AG09309 (cell line): ENCODE results near the gene NDUFS6.
"Not testable (repeated sequence)": the region's sequence is repeated elsewhere in the genome, so short reads cannot be mapped to it uniquely, and the experiment has no call there.

Experiments
- DNase-seq: peaks from one replicate; pipeline ENCODE4 v3.0.0-alpha.2; 2010; ENCODE audit warnings: low read depth
- H3K4me3 ChIP-seq: 2 replicates; pipeline ENCODE4 v1.5.1; 2011; ENCODE audit warnings: mild to moderate bottlenecking, low read depth, low read length, moderate library complexity; ENCODE audit not compliant: control insufficient read depth
- CTCF ChIP-seq: IDR thresholded peaks from 2 replicates; pipeline ENCODE4 v1.5.1; 2011; ENCODE audit warnings: mild to moderate bottlenecking, low read depth, low read length, inconsistent platforms; ENCODE audit not compliant: insufficient read depth, control insufficient read depth; ENCODE audit errors: missing control alignments

Gene NDUFS6

DNA sequence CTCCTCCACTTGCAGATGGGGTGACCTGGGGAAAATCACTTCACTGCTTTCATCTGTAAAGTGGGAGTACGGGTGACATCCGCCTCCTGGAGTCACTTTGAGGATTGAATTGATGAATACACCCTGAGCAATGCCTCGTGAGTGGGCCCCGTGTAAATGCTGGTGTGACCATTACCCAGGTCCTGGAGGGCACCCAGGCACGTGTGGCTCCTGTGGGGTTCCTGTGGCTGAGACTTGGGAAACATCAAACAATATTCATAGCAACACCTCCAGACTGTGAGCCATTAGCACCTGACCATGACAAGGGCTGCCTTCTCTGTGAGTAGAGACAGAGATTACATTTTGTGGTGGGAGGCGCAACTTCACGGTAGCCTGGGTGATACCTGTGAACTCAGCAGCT is 13.0 kb upstream of the NDUFS6 start:
- no peak for TF ChIP-seq CTCF
- no peak for DNase-seq
- H3K4me3 ChIP-seq = no peak overlapping the region

DNA sequence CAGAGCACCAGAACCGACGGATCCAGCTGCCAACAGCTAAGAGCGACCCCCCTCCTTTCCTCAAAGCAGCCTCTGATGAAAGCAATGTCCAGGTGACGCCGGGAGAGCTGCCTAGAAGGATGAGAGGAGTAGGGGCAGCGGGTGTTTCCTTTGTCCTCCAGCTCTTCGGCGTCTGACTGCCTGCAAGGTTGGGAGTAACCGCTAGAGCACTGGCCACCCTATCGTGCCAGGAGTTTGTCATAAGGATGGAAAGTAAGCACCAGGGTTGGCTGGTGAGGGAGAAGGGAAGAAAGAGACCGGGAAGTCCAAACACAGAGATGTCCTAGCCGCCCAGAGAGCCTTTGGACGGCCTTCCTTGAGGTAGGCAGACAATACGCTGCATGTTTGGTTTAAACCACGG is 12.4 kb upstream of the NDUFS6 start:
- no peak for TF ChIP-seq CTCF
- DNase-seq = no peak
- no peak overlapping the region for H3K4me3 ChIP-seq

- H3K4me3 ChIP-seq, DNase-seq: not testable (repeated sequence)
Observed at GRCh38 chr5:1789438-1789833, 11.8 kb upstream of the NDUFS6 start.

GRCh38 chr5:1789834-1790471 is 11.3 kb upstream of the NDUFS6 start:
- H3K4me3 ChIP-seq = no peak overlapping the region
- DNase-seq = peak; percentile 20
- TF ChIP-seq CTCF = no peak

- no peak for DNase-seq
Observed at GRCh38 chr5:1791176-1791575, 10.0 kb upstream of the NDUFS6 start.

GRCh38 chr5:1792842-1793266 is 8.4 kb upstream of the NDUFS6 start:
- H3K4me3 ChIP-seq = no peak overlapping the region
- no peak for TF ChIP-seq CTCF
- DNase-seq = peak; percentile 48

More at GRCh38 chr5:1791176-1791575, 10.0 kb upstream of the NDUFS6 start:
- no peak for TF ChIP-seq CTCF
- H3K4me3 ChIP-seq = no peak overlapping the region

DNA sequence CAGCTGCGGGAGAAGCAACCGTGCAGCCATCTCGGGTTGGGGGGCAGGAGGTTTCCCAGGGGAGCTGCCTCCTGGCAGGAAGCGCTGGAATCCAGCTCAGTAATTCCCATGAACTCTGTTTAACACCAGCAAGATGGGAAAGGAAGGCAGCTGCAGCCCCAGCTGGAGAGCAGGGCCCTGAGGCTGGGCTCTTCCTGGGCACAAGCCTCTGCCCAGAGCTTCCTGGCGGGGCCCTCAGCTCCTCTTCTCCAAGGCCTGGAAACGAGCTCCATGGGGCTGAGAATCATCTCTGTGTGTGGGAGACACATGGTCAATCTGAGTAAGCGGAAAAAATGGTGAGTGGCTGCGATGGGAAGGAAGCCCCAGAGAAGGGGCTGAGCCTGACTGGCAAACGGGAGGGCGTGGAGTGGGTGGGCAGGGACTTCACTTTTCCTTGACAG is 7.9 kb upstream of the NDUFS6 start:
- no peak overlapping the region for H3K4me3 ChIP-seq
- no peak for DNase-seq
- TF ChIP-seq CTCF = no peak
